HL-60 (cell line): ENCODE data around the gene C3.

ENCODE experiments used
- DNase-seq, 2 experiments: peaks; one replicate each; pipeline ENCODE4 v3.0.0-alpha.2; 2010 to 2020; ENCODE audit warnings: low read depth in 1 of 2, low spot score in 1 of 2
- H3K27ac ChIP-seq: fragments of 250-450 bp; sonication (Bioruptor Pico); replicated peaks from 2 replicates; pipeline ENCODE4 v1.5.1; 2020; ENCODE audit warnings: mild to moderate bottlenecking, moderate library complexity
- H3K27me3 ChIP-seq: fragments of 250-450 bp; sonication (Bioruptor Pico); 2 replicates; pipeline ENCODE4 v1.5.1; 2021; ENCODE audit warnings: mild to moderate bottlenecking, moderate library complexity; ENCODE audit not compliant: insufficient read depth, poor library complexity, severe bottlenecking
- H3K4me3 ChIP-seq: replicated peaks from 2 replicates; pipeline ENCODE4 v1.5.1; 2011; ENCODE audit warnings: mild to moderate bottlenecking, control low read depth, low read length; ENCODE audit not compliant: insufficient read depth
- GABPA ChIP-seq: IDR thresholded peaks from 2 replicates; pipeline ENCODE4 v1.6.1; 2012; ENCODE audit warnings: low read depth
- POLR2AphosphoS5 ChIP-seq: IDR thresholded peaks from 2 replicates; pipeline ENCODE4 v1.6.1; 2012; ENCODE audit warnings: low read depth
- SPI1 ChIP-seq: IDR thresholded peaks from 2 replicates; pipeline ENCODE4 v1.6.1; 2012; ENCODE audit warnings: low read depth, mild to moderate bottlenecking, borderline replicate concordance
- TF ChIP-seq, protein P1 (sequence below): IDR thresholded peaks from 2 replicates; pipeline ENCODE4 v1.6.1; 2012; ENCODE audit warnings: low read depth; ENCODE audit not compliant: insufficient replicate concordance
- TF ChIP-seq, protein P2 (sequence below): IDR thresholded peaks from one replicate; pipeline ENCODE4 v1.5.1; 2011; ENCODE audit warnings: low read length, control low read depth, inconsistent platforms; ENCODE audit not compliant: insufficient read depth

Gene C3

DNA sequence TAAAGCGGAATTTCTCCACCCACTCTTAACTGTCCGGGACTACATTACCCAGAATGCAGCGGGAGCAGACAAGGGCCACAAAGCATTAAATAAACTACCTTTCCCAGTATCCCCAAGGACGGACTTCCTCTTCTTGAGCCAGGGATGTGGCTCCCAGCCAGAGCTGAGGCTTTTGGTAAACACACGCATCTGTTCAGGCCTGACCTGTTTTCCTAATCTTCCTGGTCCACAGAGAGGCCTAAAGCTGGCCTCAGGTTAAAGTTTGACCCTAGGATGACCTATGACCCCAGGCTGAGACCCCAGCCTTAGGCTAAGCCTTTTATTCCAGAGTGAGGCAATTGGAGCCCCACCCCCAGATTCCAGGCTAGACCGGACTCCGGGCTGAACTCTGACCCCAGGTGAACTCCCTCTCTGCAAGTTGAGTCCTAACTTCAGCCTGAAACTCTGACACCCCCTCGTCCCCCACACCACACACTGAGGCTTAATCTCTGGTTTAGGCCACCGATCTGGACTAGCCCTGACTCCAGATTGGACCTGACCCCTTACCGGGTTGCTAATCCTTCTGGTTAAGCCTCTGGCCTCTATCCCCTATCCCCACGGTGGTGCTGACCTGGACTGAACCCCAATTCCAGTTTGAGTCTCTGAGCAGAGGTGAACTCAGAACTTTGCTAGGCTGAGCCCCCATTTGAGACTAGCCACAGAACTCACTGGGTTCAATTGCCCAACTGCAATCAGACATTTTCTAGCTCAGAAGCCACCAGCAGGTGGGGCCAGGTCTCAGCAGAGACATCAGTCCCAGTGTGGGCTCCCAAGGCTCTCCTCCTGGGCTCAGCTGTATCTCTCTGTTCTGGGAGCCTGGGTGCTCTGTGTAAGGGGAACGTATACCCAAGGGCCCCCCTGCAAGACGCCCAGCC is 17.7 kb upstream of the C3 start:
- H3K4me3 ChIP-seq, result no peak overlapping the region
- peak overlapping the region; percentile 5 for H3K27ac ChIP-seq
- TF ChIP-seq POLR2AphosphoS5, result no peak
- peak; percentile 99 for TF ChIP-seq SPI1
- TF ChIP-seq, protein P1, sequence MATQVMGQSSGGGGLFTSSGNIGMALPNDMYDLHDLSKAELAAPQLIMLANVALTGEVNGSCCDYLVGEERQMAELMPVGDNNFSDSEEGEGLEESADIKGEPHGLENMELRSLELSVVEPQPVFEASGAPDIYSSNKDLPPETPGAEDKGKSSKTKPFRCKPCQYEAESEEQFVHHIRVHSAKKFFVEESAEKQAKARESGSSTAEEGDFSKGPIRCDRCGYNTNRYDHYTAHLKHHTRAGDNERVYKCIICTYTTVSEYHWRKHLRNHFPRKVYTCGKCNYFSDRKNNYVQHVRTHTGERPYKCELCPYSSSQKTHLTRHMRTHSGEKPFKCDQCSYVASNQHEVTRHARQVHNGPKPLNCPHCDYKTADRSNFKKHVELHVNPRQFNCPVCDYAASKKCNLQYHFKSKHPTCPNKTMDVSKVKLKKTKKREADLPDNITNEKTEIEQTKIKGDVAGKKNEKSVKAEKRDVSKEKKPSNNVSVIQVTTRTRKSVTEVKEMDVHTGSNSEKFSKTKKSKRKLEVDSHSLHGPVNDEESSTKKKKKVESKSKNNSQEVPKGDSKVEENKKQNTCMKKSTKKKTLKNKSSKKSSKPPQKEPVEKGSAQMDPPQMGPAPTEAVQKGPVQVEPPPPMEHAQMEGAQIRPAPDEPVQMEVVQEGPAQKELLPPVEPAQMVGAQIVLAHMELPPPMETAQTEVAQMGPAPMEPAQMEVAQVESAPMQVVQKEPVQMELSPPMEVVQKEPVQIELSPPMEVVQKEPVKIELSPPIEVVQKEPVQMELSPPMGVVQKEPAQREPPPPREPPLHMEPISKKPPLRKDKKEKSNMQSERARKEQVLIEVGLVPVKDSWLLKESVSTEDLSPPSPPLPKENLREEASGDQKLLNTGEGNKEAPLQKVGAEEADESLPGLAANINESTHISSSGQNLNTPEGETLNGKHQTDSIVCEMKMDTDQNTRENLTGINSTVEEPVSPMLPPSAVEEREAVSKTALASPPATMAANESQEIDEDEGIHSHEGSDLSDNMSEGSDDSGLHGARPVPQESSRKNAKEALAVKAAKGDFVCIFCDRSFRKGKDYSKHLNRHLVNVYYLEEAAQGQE, result no peak
- TF ChIP-seq, protein P2, sequence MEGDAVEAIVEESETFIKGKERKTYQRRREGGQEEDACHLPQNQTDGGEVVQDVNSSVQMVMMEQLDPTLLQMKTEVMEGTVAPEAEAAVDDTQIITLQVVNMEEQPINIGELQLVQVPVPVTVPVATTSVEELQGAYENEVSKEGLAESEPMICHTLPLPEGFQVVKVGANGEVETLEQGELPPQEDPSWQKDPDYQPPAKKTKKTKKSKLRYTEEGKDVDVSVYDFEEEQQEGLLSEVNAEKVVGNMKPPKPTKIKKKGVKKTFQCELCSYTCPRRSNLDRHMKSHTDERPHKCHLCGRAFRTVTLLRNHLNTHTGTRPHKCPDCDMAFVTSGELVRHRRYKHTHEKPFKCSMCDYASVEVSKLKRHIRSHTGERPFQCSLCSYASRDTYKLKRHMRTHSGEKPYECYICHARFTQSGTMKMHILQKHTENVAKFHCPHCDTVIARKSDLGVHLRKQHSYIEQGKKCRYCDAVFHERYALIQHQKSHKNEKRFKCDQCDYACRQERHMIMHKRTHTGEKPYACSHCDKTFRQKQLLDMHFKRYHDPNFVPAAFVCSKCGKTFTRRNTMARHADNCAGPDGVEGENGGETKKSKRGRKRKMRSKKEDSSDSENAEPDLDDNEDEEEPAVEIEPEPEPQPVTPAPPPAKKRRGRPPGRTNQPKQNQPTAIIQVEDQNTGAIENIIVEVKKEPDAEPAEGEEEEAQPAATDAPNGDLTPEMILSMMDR, result peak; percentile 57
- TF ChIP-seq GABPA, result peak; percentile 76
- peak; percentile 90 to 100 for DNase-seq
- H3K27me3 ChIP-seq, result no peaks in the 10 kb centered on the region

DNA sequence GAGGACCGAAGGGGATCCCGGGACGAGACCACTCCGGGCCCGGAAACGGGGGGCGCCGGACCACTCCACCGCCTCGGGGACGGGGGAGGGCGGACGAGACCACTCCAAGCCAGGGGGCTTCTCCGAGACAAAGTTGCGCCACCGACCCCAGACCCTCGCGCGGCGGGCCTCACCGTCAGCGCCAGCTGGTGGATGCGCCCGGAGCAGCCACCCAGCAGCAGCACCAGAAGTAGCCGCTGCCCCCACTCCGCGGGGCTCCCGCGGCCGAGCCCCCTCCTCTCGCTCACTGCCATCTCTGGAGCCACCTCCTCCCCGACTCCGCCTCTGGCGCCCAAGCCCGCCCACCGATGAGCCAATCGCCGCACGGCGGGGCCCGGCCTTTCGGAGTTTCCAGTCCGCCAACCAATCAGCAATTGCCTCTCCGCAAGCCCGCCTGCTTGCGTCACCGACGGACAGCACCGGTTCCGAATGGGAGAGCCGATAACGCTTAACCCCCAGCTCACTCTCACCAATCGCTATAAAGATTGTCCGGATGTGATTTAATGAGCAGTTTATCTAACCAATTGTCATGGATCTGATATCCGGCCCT is 16.9 kb upstream of the C3 start, which contains the start of gene GPR108:
TSS of gene GPR108 (minus strand) at position 297 of the 589 bp plus-strand sequence. CDS start at position 293, 4 bp downstream.
- H3K4me3 ChIP-seq, result peak within 1 kb of the TSS; percentile 87
- TF ChIP-seq GABPA (peak; percentile 70), POLR2AphosphoS5 (no peak)
- TF ChIP-seq, protein P2, result no peak
- peak within 1 kb of the TSS; percentile 81 for H3K27ac ChIP-seq
- peak; percentile 58 to 100 for DNase-seq
- no peaks in the 10 kb centered on the region for H3K27me3 ChIP-seq

DNA sequence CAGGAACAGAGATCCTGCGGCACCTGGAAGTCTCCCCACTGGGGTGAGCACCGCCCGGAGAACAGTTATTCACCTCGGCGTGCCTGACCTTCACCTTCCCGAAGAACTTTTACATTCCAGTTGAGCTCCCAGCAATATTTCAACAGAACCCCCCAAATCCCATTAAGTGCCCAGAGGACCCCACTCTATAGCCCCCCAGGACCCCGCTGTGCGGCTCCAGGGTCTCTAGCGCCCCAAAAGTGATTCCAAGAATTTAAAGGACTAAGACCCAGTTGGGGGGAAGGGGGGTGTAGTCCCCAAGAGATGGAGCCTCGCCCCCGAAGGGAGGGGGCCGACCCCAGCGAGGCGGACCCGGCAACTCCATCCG is 16.4 kb upstream of the C3 start:
- peak overlapping the region; percentile 81 for H3K27ac ChIP-seq
- TF ChIP-seq POLR2AphosphoS5, result no peak
- TF ChIP-seq, protein P1, result no peak
- TF ChIP-seq GABPA, result no peak
- TF ChIP-seq SPI1, result no peak
- TF ChIP-seq, protein P2, result no peak
- H3K27me3 ChIP-seq, result no peaks in the 10 kb centered on the region
- peak overlapping the region; percentile 87 for H3K4me3 ChIP-seq
- no peak for DNase-seq
